NT2/D1 (cell line): ENCODE results near the gene NEUROG1.

Experiments
- YY1 ChIP-seq: IDR thresholded peaks from 2 replicates; pipeline ENCODE4 v1.6.1; 2011; ENCODE audit not compliant: insufficient read length, insufficient read depth
- ZNF274 ChIP-seq: IDR thresholded peaks from 2 replicates; pipeline ENCODE4 v1.6.1; 2011; ENCODE audit warnings: mild to moderate bottlenecking, low read depth, low read length

GRCh38 chr5:135494196-135494595 is 41.6 kb downstream of the NEUROG1 start:
- TF ChIP-seq YY1 (no peak), ZNF274 (no peak)
